Measurements from ENCODE around the gene UBE2R2.

DNA sequence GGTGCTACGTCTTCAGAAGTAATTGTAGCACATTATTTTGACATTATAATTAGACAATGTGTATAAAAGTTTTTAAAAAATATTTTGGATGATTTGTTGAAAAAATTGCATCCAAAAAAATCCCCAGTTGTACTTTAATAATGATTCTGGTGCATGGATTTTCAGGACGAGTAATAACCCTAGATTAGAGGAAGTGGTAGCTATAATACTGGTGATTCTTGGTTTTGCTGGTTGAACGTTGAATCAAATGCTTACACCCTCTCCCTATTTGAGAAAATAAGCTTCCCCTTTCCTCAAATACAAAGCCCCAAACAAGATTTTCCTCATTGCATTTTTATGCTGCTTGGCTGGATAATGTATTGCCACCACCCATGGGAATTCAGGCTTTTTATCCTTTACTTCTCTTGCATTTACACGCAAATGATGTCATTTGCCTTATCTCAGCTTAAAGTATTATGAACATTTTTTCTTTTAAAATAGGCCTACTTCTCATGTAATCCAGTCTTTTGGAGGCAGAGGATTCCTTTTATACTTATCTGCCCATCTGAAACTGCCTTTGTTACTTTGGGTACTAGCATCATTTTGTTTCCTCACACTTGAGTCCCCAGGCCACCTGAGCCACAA, 86.3 kb downstream of the UBE2R2 start:
- TF ChIP-seq, protein P1, sequence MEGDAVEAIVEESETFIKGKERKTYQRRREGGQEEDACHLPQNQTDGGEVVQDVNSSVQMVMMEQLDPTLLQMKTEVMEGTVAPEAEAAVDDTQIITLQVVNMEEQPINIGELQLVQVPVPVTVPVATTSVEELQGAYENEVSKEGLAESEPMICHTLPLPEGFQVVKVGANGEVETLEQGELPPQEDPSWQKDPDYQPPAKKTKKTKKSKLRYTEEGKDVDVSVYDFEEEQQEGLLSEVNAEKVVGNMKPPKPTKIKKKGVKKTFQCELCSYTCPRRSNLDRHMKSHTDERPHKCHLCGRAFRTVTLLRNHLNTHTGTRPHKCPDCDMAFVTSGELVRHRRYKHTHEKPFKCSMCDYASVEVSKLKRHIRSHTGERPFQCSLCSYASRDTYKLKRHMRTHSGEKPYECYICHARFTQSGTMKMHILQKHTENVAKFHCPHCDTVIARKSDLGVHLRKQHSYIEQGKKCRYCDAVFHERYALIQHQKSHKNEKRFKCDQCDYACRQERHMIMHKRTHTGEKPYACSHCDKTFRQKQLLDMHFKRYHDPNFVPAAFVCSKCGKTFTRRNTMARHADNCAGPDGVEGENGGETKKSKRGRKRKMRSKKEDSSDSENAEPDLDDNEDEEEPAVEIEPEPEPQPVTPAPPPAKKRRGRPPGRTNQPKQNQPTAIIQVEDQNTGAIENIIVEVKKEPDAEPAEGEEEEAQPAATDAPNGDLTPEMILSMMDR (IDR thresholded peaks at IDR 0.05), result no peak
- TF ChIP-seq POLR2A (IDR thresholded peaks at IDR 0.05), result no peak

Data from Peyer's patch (tissue), 4 donors.